Measurements from ENCODE around the gene ARPC5L. TPM values are rescaled to one million over a fixed set of nuclear protein-coding genes. Genes with fewer than 3 reads are reported as not detected.

ARPC5L gene
- total and polyA plus RNA-seq, 10 donors: 33.6 to 75.3 (median 48.3) TPM

DNA sequence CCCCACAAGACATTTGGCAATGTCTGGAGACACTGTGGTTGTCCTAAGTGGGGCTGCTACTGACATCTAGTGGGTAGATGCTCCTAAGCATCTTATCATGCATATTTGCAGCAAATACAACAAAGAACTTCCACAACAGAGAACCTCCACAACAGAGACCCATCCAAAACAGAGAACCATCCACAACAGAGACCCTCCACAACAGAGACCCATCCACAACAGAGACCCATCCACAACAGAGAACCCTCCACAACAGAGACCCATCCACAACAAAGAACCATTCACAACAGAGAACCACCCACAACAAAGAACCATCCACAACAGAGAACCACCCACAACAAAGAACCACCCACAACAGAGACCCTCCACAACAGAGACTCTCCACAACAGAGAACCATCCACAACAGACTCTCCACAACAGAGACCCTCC, 32.8 kb downstream of the ARPC5L start:
- DNase-seq: no peak
- Histone ChIP-seq H3K4me3 (no peak overlapping the region), H3K27me3 (replicated peaks in 1 of 7) (no peaks in the 10 kb centered on the region), H3K9me3 (no peaks in the 10 kb centered on the region), H3K4me1 (no peaks in the 10 kb centered on the region), H3K27ac (no peak overlapping the region), H3K36me3 (peaks cover 0 to 92% (median 72%) of the 10 kb centered on the region in 6 donors)
- TF ChIP-seq CTCF (IDR thresholded peaks at IDR 0.05 in 8 of 11, conservative IDR thresholded peaks at IDR 0.05 in 3 of 11): peak in 9 of 11 experiments; percentile 15 to 56 (median 39)
- no peak for TF ChIP-seq POLR2A (IDR thresholded peaks at IDR 0.05)
- TF ChIP-seq POLR2AphosphoS5 (IDR thresholded peaks at IDR 0.05): no peak
- intact Hi-C loops (cut with DNase I; ENCODE audit: low total_unique reads): no loop called here

GRCh38 chr9:124897570-124898460, 35.9 kb downstream of the ARPC5L start:
- no peak for TF ChIP-seq POLR2A (IDR thresholded peaks at IDR 0.05)
- TF ChIP-seq CTCF (IDR thresholded peaks at IDR 0.05 in 8 of 11, conservative IDR thresholded peaks at IDR 0.05 in 3 of 11): no peak
- no peak for TF ChIP-seq POLR2AphosphoS5 (IDR thresholded peaks at IDR 0.05)
- intact Hi-C loops (cut with DNase I; ENCODE audit: low total_unique reads): no loop called here
- WGBS, 5 donors: 86 to 95% (median 94%) methylated on average over 6 of the region's 6 CpGs
- no peaks in the 10 kb centered on the region for H3K4me1 ChIP-seq
- no peaks in the 10 kb centered on the region for H3K9me3 ChIP-seq
- H3K27ac ChIP-seq: no peak overlapping the region
- H3K27me3 ChIP-seq (replicated peaks in 1 of 7): no peaks in the 10 kb centered on the region
- DNase-seq: no peak
- no peak overlapping the region for H3K4me3 ChIP-seq
- H3K36me3 ChIP-seq: peaks cover 0 to 92% (median 55%) of the 10 kb centered on the region in 6 donors

DNA sequence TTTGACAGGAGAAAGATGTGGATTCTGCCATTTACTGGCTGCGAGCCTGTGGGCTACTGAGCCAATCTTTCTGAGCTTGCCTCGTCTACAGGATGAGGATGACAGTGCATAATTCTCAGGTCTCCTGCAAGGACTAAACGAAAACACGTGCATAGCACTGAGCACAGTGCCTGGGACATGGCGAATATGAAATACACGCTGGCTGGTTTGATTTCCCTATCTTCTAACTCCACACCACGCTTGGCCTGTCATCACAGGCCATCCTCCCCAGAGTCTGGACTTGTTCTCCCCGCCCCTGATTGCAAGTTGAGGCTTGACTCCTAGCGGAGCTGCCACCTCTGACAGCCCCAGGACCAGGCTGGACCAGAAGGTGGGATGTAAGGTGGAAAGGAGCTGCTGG, 37.9 kb downstream of the ARPC5L start:
- Histone ChIP-seq H3K27ac (no peak overlapping the region), H3K4me1 (no peaks in the 10 kb centered on the region), H3K36me3 (peaks cover 0 to 93% (median 44%) of the 10 kb centered on the region in 6 donors), H3K4me3 (no peak overlapping the region), H3K27me3 (replicated peaks in 1 of 7) (no peaks in the 10 kb centered on the region), H3K9me3 (no peaks in the 10 kb centered on the region)
- TF ChIP-seq POLR2AphosphoS5 (IDR thresholded peaks at IDR 0.05) (no peak), POLR2A (IDR thresholded peaks at IDR 0.05) (no peak), CTCF (IDR thresholded peaks at IDR 0.05 in 8 of 11, conservative IDR thresholded peaks at IDR 0.05 in 3 of 11) (no peak)
- intact Hi-C loops (cut with DNase I; ENCODE audit: low total_unique reads): no loop called here
- WGBS, 5 donors: 86 to 94% (median 92%) methylated on average over 8 to 9 of the region's 9 CpGs
- no peak for DNase-seq

- H3K27me3 ChIP-seq (replicated peaks in 1 of 7): no peaks in the 10 kb centered on the region
These were observed 45.0 kb downstream of the ARPC5L start for GRCh38 chr9:124906966-124907365.

More at GRCh38 chr9:124906966-124907365, 45.0 kb downstream of the ARPC5L start:
- Histone ChIP-seq H3K4me1 (no peaks in the 10 kb centered on the region), H3K4me3 (no peak overlapping the region), H3K27ac (no peak overlapping the region), H3K9me3 (no peaks in the 10 kb centered on the region), H3K36me3 (peaks cover 0 to 100% (median 38%) of the 10 kb centered on the region in 6 donors)
- intact Hi-C loops (cut with DNase I; ENCODE audit: low total_unique reads): no loop called here
- TF ChIP-seq POLR2AphosphoS5 (IDR thresholded peaks at IDR 0.05): no peak
- TF ChIP-seq POLR2A (IDR thresholded peaks at IDR 0.05): no peak
- TF ChIP-seq CTCF (IDR thresholded peaks at IDR 0.05 in 8 of 11, conservative IDR thresholded peaks at IDR 0.05 in 3 of 11): no peak
- WGBS, 5 donors: 82 to 97% (median 94%) methylated on average over 1 of the region's 1 CpG
- DNase-seq: no peak

All from spleen (tissue), 11 donors.